ENCODE data around the gene LTBP4.

The LTBP4 gene

GRCh38 chr19:40661616-40662015 is 60.4 kb downstream of the LTBP4 start:
- DNase-seq (ENCODE audit: extremely low spot score) = no peak
- TF ChIP-seq CTCF (IDR thresholded peaks at IDR 0.05; ENCODE audit: control extremely low read depth, extremely low read depth, low read depth, missing control alignments) = no peak
- POLR2A ChIA-PET = no interaction called here
- CTCF ChIA-PET = interaction anchor here (1.0 to 5.5 kb wide), 6 partner anchors 8 to 171 kb away, joined by 3 to 60 read pairs (median 8); partner anchors contain the start of gene EGLN2

GRCh38 chr19:40662925-40663694 is 61.9 kb downstream of the LTBP4 start:
- TF ChIP-seq CTCF (IDR thresholded peaks at IDR 0.05; ENCODE audit: control extremely low read depth, extremely low read depth, low read depth, missing control alignments) = peak; percentile 99
- ChIA-PET POLR2A (no interaction called here), CTCF (interaction anchor here (0.6 to 5.5 kb wide), 41 partner anchors 8 to 645 kb away, joined by 3 to 60 read pairs (median 4); partner anchors contain the start of genes ACTMAP, EGLN2, NUMBL and RAB4B)
- peak; percentile 92 for DNase-seq (ENCODE audit: extremely low spot score)

- no peak for TF ChIP-seq CTCF (IDR thresholded peaks at IDR 0.05; ENCODE audit: control extremely low read depth, extremely low read depth, low read depth, missing control alignments)
- ChIA-PET CTCF (interaction anchor here (0.6 to 5.5 kb wide), 42 partner anchors 8 to 644 kb away, joined by 3 to 60 read pairs (median 4); partner anchors contain the start of genes ACTMAP, EGLN2, NUMBL and RAB4B), POLR2A (no interaction called here)
- DNase-seq (ENCODE audit: extremely low spot score) = peak; percentile 42
Measured at GRCh38 chr19:40663695-40664692, 62.8 kb downstream of the LTBP4 start.

- ChIA-PET CTCF (interaction anchor here (1.0 kb wide), 1 partner anchor 33 kb away, joined by 3 read pairs; no protein-coding TSS in a partner anchor), POLR2A (no interaction called here)
- no peak for DNase-seq (ENCODE audit: extremely low spot score)
- no peak for TF ChIP-seq CTCF (IDR thresholded peaks at IDR 0.05; ENCODE audit: control extremely low read depth, extremely low read depth, low read depth, missing control alignments)
Measured at GRCh38 chr19:40666803-40667438, 65.8 kb downstream of the LTBP4 start.

GRCh38 chr19:40667602-40668001 is 66.4 kb downstream of the LTBP4 start:
- ChIA-PET CTCF (interaction anchor here (1.0 kb wide), 1 partner anchor 33 kb away, joined by 3 read pairs; no protein-coding TSS in a partner anchor), POLR2A (no interaction called here)
- no peak for TF ChIP-seq CTCF (IDR thresholded peaks at IDR 0.05; ENCODE audit: control extremely low read depth, extremely low read depth, low read depth, missing control alignments)
- DNase-seq (ENCODE audit: extremely low spot score) = no peak
